Fibroblast of peridontal ligament (primary cell): ENCODE data around the gene CHMP4B.

Source experiments
- DNase-seq: peaks from one replicate; pipeline ENCODE4 v3.0.0-alpha.2; 2010; ENCODE audit errors: extremely low read depth

Gene CHMP4B

GRCh38 chr20:33821270-33821836 is 10.2 kb downstream of the CHMP4B start:
- no peak for DNase-seq

- no peak for DNase-seq
These were observed 11.3 kb downstream of the CHMP4B start for GRCh38 chr20:33822423-33822822.

GRCh38 chr20:33822991-33823390 is 11.8 kb downstream of the CHMP4B start:
- DNase-seq: no peak

GRCh38 chr20:33824852-33825251 is 13.7 kb downstream of the CHMP4B start:
- no peak for DNase-seq

- no peak for DNase-seq
These were observed 14.5 kb downstream of the CHMP4B start for GRCh38 chr20:33825340-33826269.

- no peak for DNase-seq
These were observed 15.2 kb downstream of the CHMP4B start for GRCh38 chr20:33826270-33826897.

- DNase-seq: no peak
These were observed 16.0 kb downstream of the CHMP4B start for GRCh38 chr20:33827109-33827508.

GRCh38 chr20:33827634-33828325 is 16.6 kb downstream of the CHMP4B start:
- no peak for DNase-seq

GRCh38 chr20:33828326-33828844 is 17.2 kb downstream of the CHMP4B start:
- DNase-seq: no peak

- no peak for DNase-seq
These were observed 17.9 kb downstream of the CHMP4B start for GRCh38 chr20:33828967-33829560.

- no peak for DNase-seq
These were observed 18.5 kb downstream of the CHMP4B start for GRCh38 chr20:33829636-33830035.

GRCh38 chr20:33830371-33830770 is 19.2 kb downstream of the CHMP4B start:
- DNase-seq: no peak

GRCh38 chr20:33832103-33832804 is 21.1 kb downstream of the CHMP4B start:
- DNase-seq: peak; percentile 23

GRCh38 chr20:33833333-33833732 is 22.2 kb downstream of the CHMP4B start:
- no peak for DNase-seq

- no peak for DNase-seq
These were observed 24.5 kb downstream of the CHMP4B start for GRCh38 chr20:33835615-33836172.

- no peak for DNase-seq
These were observed 25.1 kb downstream of the CHMP4B start for GRCh38 chr20:33836277-33836676.

GRCh38 chr20:33837096-33837830 is 26.1 kb downstream of the CHMP4B start:
- no peak for DNase-seq

GRCh38 chr20:33838035-33838864 is 27.1 kb downstream of the CHMP4B start:
- no peak for DNase-seq

GRCh38 chr20:33839591-33839990 is 28.4 kb downstream of the CHMP4B start:
- DNase-seq: no peak
